ENCODE measurements around the gene SDF4. TPM values are rescaled to one million over a fixed set of nuclear protein-coding genes. Genes with fewer than 3 reads are reported as not detected.

The SDF4 gene
- total and polyA plus RNA-seq, 2 of the 8 experiments (the other 6 are each of a cell fraction or from before 2014, with no cell fraction given), result 45.5 to 75.6 TPM

DNA sequence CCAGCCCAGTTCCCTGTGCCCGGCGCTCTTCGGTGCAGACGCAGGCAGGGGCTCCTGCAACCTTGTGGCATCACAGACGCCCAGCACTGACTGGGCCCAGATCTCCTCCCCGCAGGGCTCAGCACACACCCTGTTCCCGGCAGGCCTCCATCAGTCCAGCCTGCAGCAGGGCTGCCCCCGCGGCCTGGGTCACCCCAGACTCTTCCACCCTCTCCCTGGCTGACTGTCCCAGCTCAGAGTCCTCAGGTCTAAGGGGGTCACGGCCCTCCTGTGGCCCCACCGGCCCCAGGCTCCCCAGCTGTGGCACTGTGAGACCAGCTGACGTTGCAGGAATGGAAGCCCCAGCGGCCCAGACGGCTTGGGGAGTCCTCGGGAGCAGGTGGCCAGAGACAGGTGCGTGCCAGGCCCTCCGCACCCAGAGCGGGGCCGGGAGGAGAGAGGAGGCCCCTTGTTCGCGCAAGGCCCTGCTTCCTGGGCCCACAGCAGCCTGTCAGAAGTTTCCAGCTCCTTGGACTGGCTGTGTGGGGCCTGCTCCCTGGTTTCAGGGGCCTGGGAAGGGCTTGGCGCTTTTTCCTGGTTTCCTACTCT lies 4.5 kb upstream of the SDF4 start (continued):
- no peak for TF ChIP-seq EZH2 (IDR thresholded peaks at IDR 0.05; ENCODE audit: low read depth, low read length, severe bottlenecking)
- no peak for TF ChIP-seq YY1 (IDR thresholded peaks at IDR 0.05; ENCODE audit: low read depth, low read length)
- no peak for TF ChIP-seq CHD1 (IDR thresholded peaks at IDR 0.05; ENCODE audit: low read depth, low read length)
- TF ChIP-seq CBX8 (IDR thresholded peaks at IDR 0.05; ENCODE audit: borderline replicate concordance, low read depth, low read length), result no peak
- TF ChIP-seq CBX5 (IDR thresholded peaks at IDR 0.05; ENCODE audit: low read depth, low read length), result no peak
- TF ChIP-seq SIX5 (IDR thresholded peaks at IDR 0.05; ENCODE audit: low read depth, low read length), result no peak

Data from H1 (cell line).